Stimulated activated CD4-positive, alpha-beta T cell treated with anti-CD3 and anti-CD28 coated beads, Interleukin-4, amount 100 ng/mL, for 4 hours (primary cell): ENCODE data around the gene USP47.

Experiments used
- DNase-seq, 2 experiments: peaks; one replicate each; pipeline ENCODE4 v3.0.0-alpha.2; 2020

Gene USP47

GRCh38 chr11:11982461-11982860, 140.7 kb downstream of the USP47 start:
- DNase-seq = no peak

GRCh38 chr11:11982975-11983374, 141.2 kb downstream of the USP47 start:
- DNase-seq = no peak

- no peak for DNase-seq
These were observed 141.7 kb downstream of the USP47 start for GRCh38 chr11:11983427-11983826.

GRCh38 chr11:11984563-11984962, 142.8 kb downstream of the USP47 start:
- DNase-seq = no peak

GRCh38 chr11:11985016-11985715, 143.4 kb downstream of the USP47 start:
- no peak for DNase-seq

- no peak for DNase-seq
These were observed 144.5 kb downstream of the USP47 start for GRCh38 chr11:11985954-11986949.

- DNase-seq = no peak
These were observed 145.8 kb downstream of the USP47 start for GRCh38 chr11:11987503-11988022.

GRCh38 chr11:11988099-11988651, 146.4 kb downstream of the USP47 start:
- no peak for DNase-seq

- DNase-seq = no peak
These were observed 147.0 kb downstream of the USP47 start for GRCh38 chr11:11988681-11989261.

GRCh38 chr11:11989774-11990744, 148.3 kb downstream of the USP47 start:
- no peak for DNase-seq

- DNase-seq = no peak
These were observed 150.8 kb downstream of the USP47 start for GRCh38 chr11:11992257-11993212.

GRCh38 chr11:11993839-11994238, 152.1 kb downstream of the USP47 start:
- DNase-seq = no peak

GRCh38 chr11:11995601-11996000, 153.8 kb downstream of the USP47 start:
- DNase-seq = no peak

- no peak for DNase-seq
These were observed 154.7 kb downstream of the USP47 start for GRCh38 chr11:11996321-11997048.

GRCh38 chr11:11997049-11997322, 155.2 kb downstream of the USP47 start:
- DNase-seq = no peak

- no peak for DNase-seq
These were observed 156.5 kb downstream of the USP47 start for GRCh38 chr11:11998091-11998781.

GRCh38 chr11:12001186-12001585, 159.4 kb downstream of the USP47 start:
- no peak for DNase-seq

GRCh38 chr11:12003336-12003735, 161.6 kb downstream of the USP47 start:
- no peak for DNase-seq

- DNase-seq = no peak
These were observed 162.0 kb downstream of the USP47 start for GRCh38 chr11:12003815-12004214.
